Caco-2 (cell line): Measurements from ENCODE around the gene MAD1L1. TPM values are rescaled to one million over a fixed set of nuclear protein-coding genes. Genes with fewer than 3 reads are reported as not detected.
A peak's percentile ranks its signal among the peaks of the same experiment; 100 is the strongest.

Experiments
- BruUV-seq: library from RNA; stranded (reverse); fragments of 400-500 nt; replicated peaks from 2 replicates; lab custom pipeline; 2021; lab: Mats Ljungman, UMichigan
- CTCF ChIA-PET: fragments of 300-600 bp; sonication (Branson Sonifier 250); formaldehyde crosslinking; loops from one replicate; lab custom pipeline; 2022; ENCODE audit warnings: antibody characterized with exemption; lab: Charles Lee
- POLR2A ChIA-PET: fragments of 300-600 bp; sonication (Branson Sonifier 250); formaldehyde crosslinking; loops from one replicate; lab custom pipeline; 2022; ENCODE audit warnings: antibody characterized with exemption; lab: Charles Lee
- DNase-seq, 2 experiments: peaks; one replicate each; pipeline versions ENCODE4 v3.0.0 to v3.0.0-alpha.2; 2020 to 2022
- H3K27me3 ChIP-seq: replicated peaks from 2 replicates; pipeline ENCODE4 v1.6.0; 2011; ENCODE audit warnings: low read length; ENCODE audit not compliant: control insufficient read depth, insufficient read depth
- H3K36me3 ChIP-seq: 2 replicates; pipeline ENCODE4 v1.5.1; 2011; ENCODE audit warnings: low read length; ENCODE audit not compliant: control insufficient read depth, insufficient read depth
- H3K4me1 ChIP-seq: fragments of 250-450 bp; sonication (Bioruptor Pico); 2 replicates; pipeline ENCODE4 v1.5.1; 2020; ENCODE audit warnings: mild to moderate bottlenecking
- H3K4me3 ChIP-seq: 2 replicates; pipeline ENCODE4 v1.5.1; 2011; ENCODE audit warnings: low read depth, mild to moderate bottlenecking, control low read depth, low read length
- H3K9me3 ChIP-seq: fragments of 250-450 bp; sonication (Bioruptor Pico); 2 replicates; pipeline ENCODE4 v1.5.1; 2020; ENCODE audit warnings: mild to moderate bottlenecking, moderate library complexity
- H3K27ac Mint-ChIP-seq: one replicate; pipeline ENCODE4 v1.8.0; 2022; ENCODE audit warnings: mixed read lengths; ENCODE audit not compliant: unreplicated experiment
- H3K27me3 Mint-ChIP-seq: one replicate; pipeline ENCODE4 v1.8.0; 2022; ENCODE audit warnings: mixed read lengths; ENCODE audit not compliant: insufficient read depth, unreplicated experiment
- H3K36me3 Mint-ChIP-seq: one replicate; pipeline ENCODE4 v1.8.0; 2022; ENCODE audit warnings: mild to moderate bottlenecking, mixed read lengths; ENCODE audit not compliant: insufficient read depth, unreplicated experiment
- H3K4me1 Mint-ChIP-seq: one replicate; pipeline ENCODE4 v1.8.0; 2022; ENCODE audit warnings: low read depth, mixed read lengths; ENCODE audit not compliant: unreplicated experiment
- H3K4me3 Mint-ChIP-seq: one replicate; pipeline ENCODE4 v1.8.0; 2022; ENCODE audit warnings: mild to moderate bottlenecking, moderate library complexity, mixed read lengths; ENCODE audit not compliant: unreplicated experiment
- H3K9me3 Mint-ChIP-seq: one replicate; pipeline ENCODE4 v1.8.0; 2022; ENCODE audit warnings: mixed read lengths; ENCODE audit not compliant: unreplicated experiment
- intact Hi-C: fragments of 100-400 bp; cut with micrococcal nuclease; formaldehyde crosslinking; loops from one replicate; pipeline ENCODE4 v1.10.0; 2022; ENCODE audit not compliant: unreplicated experiment
- total RNA-seq: library from RNA; stranded (reverse); gene quantifications from 2 replicates; pipeline ENCODE4 v1.2.3, GENCODE V29; 2022
- TF ChIP-seq, protein P1 (sequence below), 2 experiments: fragments of 200-600 bp in 1 of 2; IDR thresholded peaks; 1 replicate in 1 of 2; 2 replicates in 1 of 2; pipeline versions ENCODE4 v1.5.1 to v1.8.0; 2011 to 2022; ENCODE audit warnings: antibody characterized with exemption in 1 of 2, control low read depth in 1 of 2, inconsistent platforms in 1 of 2, low read depth in 1 of 2, low read length in 1 of 2, mild to moderate bottlenecking in 1 of 2, moderate library complexity in 1 of 2; ENCODE audit not compliant: insufficient read depth in 1 of 2, severe bottlenecking in 1 of 2, unreplicated experiment in 1 of 2

MAD1L1 gene
- total RNA-seq, 1 experiment from 2014 or later: 58.6 TPM

DNA sequence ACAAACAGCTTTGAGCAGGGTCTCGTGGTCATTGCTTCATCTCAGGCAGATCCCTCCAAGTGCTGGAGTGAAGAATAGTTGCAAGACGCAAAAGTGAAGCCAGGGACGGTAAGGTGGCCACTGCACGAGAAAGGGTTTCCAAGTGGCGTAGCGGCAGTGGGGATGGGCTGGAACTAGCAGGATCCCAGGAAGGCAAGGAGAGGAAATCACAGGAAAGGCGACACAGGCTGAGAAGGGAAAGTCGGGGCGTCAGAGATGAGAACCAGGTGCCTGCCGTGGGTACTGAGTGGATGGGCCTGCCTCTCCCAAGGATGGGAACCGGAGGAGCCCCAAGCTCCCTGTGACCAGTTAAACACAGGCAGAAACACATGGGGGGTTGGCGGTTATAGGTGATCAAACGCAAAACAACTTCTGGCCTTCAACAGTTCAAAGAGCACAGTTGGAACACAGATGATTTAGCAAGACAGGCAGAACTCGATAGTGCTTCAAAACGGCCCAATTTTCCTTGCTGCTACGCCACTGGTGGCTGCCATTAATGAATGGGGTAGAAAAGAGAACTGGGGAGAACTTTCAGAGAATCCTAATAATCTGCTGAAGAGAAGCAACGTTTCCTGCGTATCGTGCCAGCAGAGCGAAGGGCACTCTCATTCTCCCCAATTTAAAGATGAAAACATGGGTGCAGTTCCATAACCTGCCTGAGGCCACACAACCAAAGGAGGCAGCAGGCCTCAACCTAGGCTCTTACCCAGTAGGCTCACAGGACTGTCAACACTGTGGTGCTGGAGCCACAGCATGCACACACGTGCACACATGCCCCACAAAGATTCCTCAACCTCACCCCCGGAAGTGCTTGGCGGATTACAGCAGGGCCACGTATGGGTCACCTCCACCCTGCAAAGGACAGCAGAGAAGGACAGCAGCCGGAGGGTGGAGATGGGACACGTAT is 61.9 kb downstream of the MAD1L1 start:
- CTCF ChIA-PET: no interaction called here
- no TSS peak for BruUV-seq
- Mint-ChIP-seq H3K36me3 (peaks cover 20% of the 10 kb centered on the region), H3K27me3 (no peaks in the 10 kb centered on the region), H3K9me3 (no peaks in the 10 kb centered on the region), H3K27ac (peak overlapping the region; percentile 12), H3K4me1 (peaks cover 18% of the 10 kb centered on the region), H3K4me3 (no peak overlapping the region)
- DNase-seq: no peak
- Histone ChIP-seq H3K9me3 (no peaks in the 10 kb centered on the region), H3K27me3 (no peaks in the 10 kb centered on the region), H3K4me3 (no peak overlapping the region), H3K4me1 (peaks cover 16% of the 10 kb centered on the region), H3K36me3 (peaks cover 2% of the 10 kb centered on the region; the same call in 1 of the 2 replicates)
- TF ChIP-seq, protein P1, sequence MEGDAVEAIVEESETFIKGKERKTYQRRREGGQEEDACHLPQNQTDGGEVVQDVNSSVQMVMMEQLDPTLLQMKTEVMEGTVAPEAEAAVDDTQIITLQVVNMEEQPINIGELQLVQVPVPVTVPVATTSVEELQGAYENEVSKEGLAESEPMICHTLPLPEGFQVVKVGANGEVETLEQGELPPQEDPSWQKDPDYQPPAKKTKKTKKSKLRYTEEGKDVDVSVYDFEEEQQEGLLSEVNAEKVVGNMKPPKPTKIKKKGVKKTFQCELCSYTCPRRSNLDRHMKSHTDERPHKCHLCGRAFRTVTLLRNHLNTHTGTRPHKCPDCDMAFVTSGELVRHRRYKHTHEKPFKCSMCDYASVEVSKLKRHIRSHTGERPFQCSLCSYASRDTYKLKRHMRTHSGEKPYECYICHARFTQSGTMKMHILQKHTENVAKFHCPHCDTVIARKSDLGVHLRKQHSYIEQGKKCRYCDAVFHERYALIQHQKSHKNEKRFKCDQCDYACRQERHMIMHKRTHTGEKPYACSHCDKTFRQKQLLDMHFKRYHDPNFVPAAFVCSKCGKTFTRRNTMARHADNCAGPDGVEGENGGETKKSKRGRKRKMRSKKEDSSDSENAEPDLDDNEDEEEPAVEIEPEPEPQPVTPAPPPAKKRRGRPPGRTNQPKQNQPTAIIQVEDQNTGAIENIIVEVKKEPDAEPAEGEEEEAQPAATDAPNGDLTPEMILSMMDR (IDR thresholded peaks at IDR 0.05; ENCODE audit: insufficient read depth in 1 of 2, low read depth in 1 of 2, low read length in 1 of 2, severe bottlenecking in 1 of 2, unreplicated experiment in 1 of 2): no peak
- POLR2A ChIA-PET: no interaction called here
- intact Hi-C loops: no loop called here

DNA sequence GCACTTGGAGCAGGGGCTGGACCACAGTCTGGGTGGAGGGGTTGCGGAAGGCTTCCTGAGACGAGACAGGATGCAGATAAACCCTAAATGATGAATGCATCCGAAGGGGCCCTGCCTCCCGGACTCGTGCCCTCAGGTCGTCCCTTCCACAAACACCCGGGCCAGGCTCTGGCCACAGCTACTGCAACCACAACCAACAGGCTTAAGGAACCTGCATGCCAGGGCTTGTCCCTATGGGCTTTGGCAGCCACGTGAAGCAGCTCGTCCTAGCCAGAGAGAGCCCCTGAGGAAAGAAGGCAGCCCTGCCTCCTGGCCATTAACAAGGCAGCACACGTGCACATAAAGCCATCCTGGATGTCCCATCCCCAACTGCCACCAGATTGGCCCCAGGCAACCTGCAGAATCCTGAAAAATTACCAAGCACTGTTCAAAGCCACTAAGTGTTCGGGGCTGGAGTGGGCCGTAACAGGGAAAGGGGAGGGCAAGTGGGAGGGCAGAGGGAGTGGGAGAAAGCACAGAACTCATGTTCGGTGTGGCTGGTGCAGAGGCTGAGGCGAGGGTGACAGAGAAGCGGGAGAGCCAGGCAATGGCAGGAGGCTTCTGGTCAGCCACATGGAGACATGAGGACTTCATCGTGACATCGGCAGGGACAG is 62.7 kb downstream of the MAD1L1 start:
- ChIA-PET POLR2A (no interaction called here), CTCF (no interaction called here)
- Histone ChIP-seq H3K4me1 (peaks cover 16% of the 10 kb centered on the region), H3K4me3 (no peak overlapping the region), H3K9me3 (no peaks in the 10 kb centered on the region), H3K27me3 (no peaks in the 10 kb centered on the region), H3K36me3 (peaks cover 2% of the 10 kb centered on the region; the same call in 1 of the 2 replicates)
- no peaks in the 10 kb centered on the region for H3K9me3 Mint-ChIP-seq
- H3K27me3 Mint-ChIP-seq: no peaks in the 10 kb centered on the region
- DNase-seq: no peak
- H3K27ac Mint-ChIP-seq: peak overlapping the region; percentile 12
- intact Hi-C loops: no loop called here
- no peak overlapping the region for H3K4me3 Mint-ChIP-seq
- peaks cover 14% of the 10 kb centered on the region for H3K36me3 Mint-ChIP-seq
- H3K4me1 Mint-ChIP-seq: peaks cover 18% of the 10 kb centered on the region
- no TSS peak for BruUV-seq
- TF ChIP-seq, protein P1 (IDR thresholded peaks at IDR 0.05; ENCODE audit: insufficient read depth in 1 of 2, low read depth in 1 of 2, low read length in 1 of 2, severe bottlenecking in 1 of 2, unreplicated experiment in 1 of 2): no peak

DNA sequence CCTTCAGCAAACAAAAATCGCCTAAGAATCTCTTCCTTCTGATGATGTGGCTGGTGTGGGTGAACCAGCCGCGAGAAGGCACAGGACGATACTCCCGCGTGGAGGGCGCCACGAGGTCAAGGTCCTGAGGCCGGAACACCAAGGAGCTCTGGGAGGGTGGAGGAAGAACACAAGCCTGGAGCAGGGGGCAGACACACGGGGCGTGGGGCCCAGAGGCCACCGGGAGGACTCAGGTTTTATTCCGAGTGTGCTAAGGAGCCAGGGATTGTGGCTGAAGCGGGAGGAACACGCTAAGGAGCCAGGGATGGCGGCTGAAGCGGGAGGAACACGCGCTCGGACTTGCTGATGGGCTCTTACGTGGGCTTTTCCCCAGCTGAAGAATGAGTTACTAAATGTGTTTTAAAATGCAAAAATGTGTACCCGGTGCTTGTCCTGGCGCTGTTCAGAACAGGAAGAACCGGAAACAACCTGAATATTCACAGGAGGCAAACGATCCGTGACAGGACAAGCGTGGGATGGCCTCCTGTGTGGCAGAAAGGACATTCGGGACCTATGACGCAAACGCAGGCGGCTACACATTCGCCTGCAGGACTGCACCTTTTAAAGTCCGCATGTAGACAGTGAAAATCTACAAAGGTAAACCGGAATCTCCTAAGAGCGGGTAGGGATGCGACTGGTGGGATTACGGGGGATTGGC is 64.0 kb downstream of the MAD1L1 start:
- peaks cover 20% of the 10 kb centered on the region for H3K36me3 Mint-ChIP-seq
- DNase-seq: no peak
- no TSS peak for BruUV-seq
- no peaks in the 10 kb centered on the region for H3K9me3 Mint-ChIP-seq
- CTCF ChIA-PET: no interaction called here
- no peaks in the 10 kb centered on the region for H3K27me3 ChIP-seq
- peaks cover 17% of the 10 kb centered on the region for H3K4me1 ChIP-seq
- no peak overlapping the region for H3K4me3 ChIP-seq
- intact Hi-C loops: no loop called here
- no peaks in the 10 kb centered on the region for H3K27me3 Mint-ChIP-seq
- H3K4me3 Mint-ChIP-seq: no peak overlapping the region
- peaks cover 2% of the 10 kb centered on the region; the same call in 1 of the 2 replicates for H3K36me3 ChIP-seq
- POLR2A ChIA-PET: no interaction called here
- H3K27ac Mint-ChIP-seq: no peak overlapping the region
- H3K9me3 ChIP-seq: no peaks in the 10 kb centered on the region
- H3K4me1 Mint-ChIP-seq: peaks cover 21% of the 10 kb centered on the region
- TF ChIP-seq, protein P1 (IDR thresholded peaks at IDR 0.05; ENCODE audit: insufficient read depth in 1 of 2, low read depth in 1 of 2, low read length in 1 of 2, severe bottlenecking in 1 of 2, unreplicated experiment in 1 of 2): no peak
